Mesenchymal stem cell (in vitro differentiated cells and primary cell): ENCODE data around the gene CACUL1.
A peak's percentile ranks its signal among the peaks of the same experiment; 100 is the strongest.

Experiments used
- DNase-seq: peaks from one replicate; pipeline ENCODE4 v3.0.0-alpha.2; 2013
- H2AFZ ChIP-seq: one replicate; pipeline ENCODE4 v1.6.1; 2013; ENCODE audit warnings: low read depth, mild to moderate bottlenecking, control low read depth, inconsistent platforms, low read length, moderate library complexity
- H2AK5ac ChIP-seq: 2 replicates; pipeline ENCODE4 v1.6.1; 2013; ENCODE audit warnings: low read length, moderate library complexity, mild to moderate bottlenecking, inconsistent platforms; ENCODE audit not compliant: severe bottlenecking
- H2BK120ac ChIP-seq: one replicate; pipeline ENCODE4 v1.6.1; 2013; ENCODE audit warnings: low read depth, mild to moderate bottlenecking, inconsistent platforms, low read length, moderate library complexity
- H2BK12ac ChIP-seq, 2 experiments: one replicate each; pipeline ENCODE4 v1.6.1; 2013; ENCODE audit warnings: inconsistent platforms in 2 of 2, low read length in 2 of 2, mild to moderate bottlenecking in 2 of 2, moderate library complexity in 2 of 2, control low read depth in 1 of 2
- H2BK15ac ChIP-seq: one replicate; pipeline ENCODE4 v1.6.1; 2013; ENCODE audit warnings: mild to moderate bottlenecking, low read depth, inconsistent platforms; ENCODE audit not compliant: poor library complexity, severe bottlenecking
- H2BK5ac ChIP-seq: 2 replicates; pipeline ENCODE4 v1.6.1; 2013; ENCODE audit warnings: low read depth, mild to moderate bottlenecking, low read length, control low read depth, inconsistent platforms; ENCODE audit not compliant: poor library complexity, severe bottlenecking
- H3K14ac ChIP-seq, 2 experiments: one replicate each; pipeline ENCODE4 v1.6.1; 2013; ENCODE audit warnings: inconsistent platforms in 2 of 2, low read length in 2 of 2, control low read depth in 1 of 2, mild to moderate bottlenecking in 1 of 2, moderate library complexity in 1 of 2
- H3K18ac ChIP-seq, 2 experiments: one replicate each; pipeline ENCODE4 v1.6.1; 2013; ENCODE audit warnings: inconsistent platforms in 2 of 2, low read length in 2 of 2, control low read depth in 1 of 2, low read depth in 1 of 2, mild to moderate bottlenecking in 1 of 2
- H3K23ac ChIP-seq, 2 experiments: one replicate each; pipeline ENCODE4 v1.6.1; 2013; ENCODE audit warnings: inconsistent platforms in 2 of 2, low read length in 2 of 2, mild to moderate bottlenecking in 2 of 2, moderate library complexity in 2 of 2, control low read depth in 1 of 2
- H3K27ac ChIP-seq: 2 replicates; pipeline ENCODE4 v1.5.1; 2013; ENCODE audit warnings: mild to moderate bottlenecking, moderate library complexity, low read length, control low read depth, inconsistent platforms; ENCODE audit not compliant: poor library complexity, severe bottlenecking
- H3K27me3 ChIP-seq, 2 experiments: 2 replicates each; pipeline versions ENCODE4 v1.6.1 to v1.7.0; 2013; ENCODE audit warnings: low read length in 2 of 2, mild to moderate bottlenecking in 2 of 2, moderate library complexity in 2 of 2, control low read depth in 1 of 2, inconsistent platforms in 1 of 2; ENCODE audit not compliant: control insufficient read depth in 1 of 2, insufficient read depth in 1 of 2
- H3K36me3 ChIP-seq, 2 experiments: 2 replicates each; pipeline versions ENCODE4 v1.6.1 to v1.7.0; 2013; ENCODE audit warnings: low read length in 2 of 2, control low read depth in 1 of 2, inconsistent platforms in 1 of 2, low read depth in 1 of 2, mild to moderate bottlenecking in 1 of 2; ENCODE audit not compliant: insufficient read depth in 2 of 2, control insufficient read depth in 1 of 2
- H3K4ac ChIP-seq, 2 experiments: one replicate each; pipeline ENCODE4 v1.6.1; 2013; ENCODE audit warnings: inconsistent platforms in 2 of 2, low read length in 2 of 2, mild to moderate bottlenecking in 2 of 2, moderate library complexity in 2 of 2, control low read depth in 1 of 2, low read depth in 1 of 2
- H3K4me1 ChIP-seq: 2 replicates; pipeline ENCODE4 v1.6.1; 2013; ENCODE audit warnings: low read depth, low read length, control low read depth; ENCODE audit not compliant: control insufficient read depth, insufficient read depth
- H3K4me2 ChIP-seq: 2 replicates; pipeline ENCODE4 v1.6.1; 2013; ENCODE audit warnings: low read length, mild to moderate bottlenecking, inconsistent platforms; ENCODE audit not compliant: poor library complexity, severe bottlenecking
- H3K4me3 ChIP-seq, 2 experiments: 2 replicates each; pipeline versions ENCODE4 v1.5.1 to v1.7.0; 2013; ENCODE audit warnings: low read length in 2 of 2, mild to moderate bottlenecking in 2 of 2, control low read depth in 1 of 2, low read depth in 1 of 2; ENCODE audit not compliant: insufficient read depth in 1 of 2
- H3K79me1 ChIP-seq: replicated peaks from 2 replicates; pipeline ENCODE4 v1.6.1; 2013; ENCODE audit warnings: mild to moderate bottlenecking, control low read depth, low read length, inconsistent platforms; ENCODE audit not compliant: poor library complexity, severe bottlenecking
- H3K9ac ChIP-seq: 2 replicates; pipeline ENCODE4 v1.7.0; 2013; ENCODE audit warnings: mild to moderate bottlenecking, low read length, moderate library complexity
- H3K9me3 ChIP-seq: 2 replicates; pipeline ENCODE4 v1.7.0; 2013; ENCODE audit warnings: mild to moderate bottlenecking, low read length; ENCODE audit not compliant: control insufficient read depth
- H4K8ac ChIP-seq: one replicate; pipeline ENCODE4 v1.6.1; 2013; ENCODE audit warnings: inconsistent platforms, mild to moderate bottlenecking, low read length, moderate library complexity
- H4K91ac ChIP-seq: one replicate; pipeline ENCODE4 v1.6.1; 2013; ENCODE audit warnings: mild to moderate bottlenecking, low read length, inconsistent platforms
- WGBS: methylation state at CpG from one replicate; pipeline ENCODE4 v1.1.7; 2013; ENCODE audit warnings: mixed read lengths; 5-methylcytosine and 5-hydroxymethylcytosine counted together

The CACUL1 gene

GRCh38 chr10:118792526-118792925 lies 37.8 kb upstream of the CACUL1 start:
- no peaks in the 10 kb centered on the region for H3K4me1 ChIP-seq
- no peak overlapping the region for H3K4ac ChIP-seq
- peak overlapping the region; percentile 48 for H3K9ac ChIP-seq
- no peak overlapping the region for H3K23ac ChIP-seq
- H3K4me3 ChIP-seq = peak overlapping the region in 1 of 2 experiments; percentile 0
- H2BK120ac ChIP-seq = no peak overlapping the region
- H3K36me3 ChIP-seq = no peaks in the 10 kb centered on the region
- H3K18ac ChIP-seq = no peak overlapping the region
- H3K14ac ChIP-seq = no peak overlapping the region
- no peak overlapping the region for H3K4me2 ChIP-seq
- 100% methylated on average over 1 of the region's 1 CpG for WGBS
- no peak overlapping the region for H2AK5ac ChIP-seq
- H2BK12ac ChIP-seq = no peak overlapping the region
- no peaks in the 10 kb centered on the region for H3K9me3 ChIP-seq
- no peak overlapping the region for H4K91ac ChIP-seq
- no peak for DNase-seq
- H3K79me1 ChIP-seq = no peaks in the 10 kb centered on the region
- H2AFZ ChIP-seq = no peak overlapping the region
- no peak overlapping the region for H3K27ac ChIP-seq
- H4K8ac ChIP-seq = no peak overlapping the region
- no peak overlapping the region for H2BK5ac ChIP-seq
- H2BK15ac ChIP-seq = no peak overlapping the region
- H3K27me3 ChIP-seq = peaks cover 0 to 10% of the 10 kb centered on the region in 2 experiments

GRCh38 chr10:118790058-118790457 lies 35.3 kb upstream of the CACUL1 start:
- H2AK5ac ChIP-seq = no peak overlapping the region
- H4K8ac ChIP-seq = no peak overlapping the region
- no peak overlapping the region for H3K23ac ChIP-seq
- H2BK5ac ChIP-seq = no peak overlapping the region
- no peak overlapping the region for H2BK12ac ChIP-seq
- H3K27ac ChIP-seq = no peak overlapping the region
- no peak overlapping the region for H3K14ac ChIP-seq
- H3K4me1 ChIP-seq = no peaks in the 10 kb centered on the region
- H3K36me3 ChIP-seq = no peaks in the 10 kb centered on the region
- no peak overlapping the region for H3K9ac ChIP-seq
- no peak overlapping the region for H3K4ac ChIP-seq
- no peak overlapping the region for H3K4me2 ChIP-seq
- peaks cover 5 to 25% of the 10 kb centered on the region in 2 experiments for H3K27me3 ChIP-seq
- no peak for DNase-seq
- no peak overlapping the region for H3K4me3 ChIP-seq
- H2AFZ ChIP-seq = no peak overlapping the region
- 86% methylated on average over 5 of the region's 7 CpGs for WGBS
- H3K18ac ChIP-seq = no peak overlapping the region
- no peak overlapping the region for H2BK120ac ChIP-seq
- H3K9me3 ChIP-seq = no peaks in the 10 kb centered on the region
- H2BK15ac ChIP-seq = no peak overlapping the region
- no peaks in the 10 kb centered on the region for H3K79me1 ChIP-seq
- no peak overlapping the region for H4K91ac ChIP-seq

GRCh38 chr10:118785551-118785950 lies 30.8 kb upstream of the CACUL1 start:
- WGBS = 89% methylated on average over 3 of the region's 5 CpGs
- Histone ChIP-seq H3K79me1 (no peaks in the 10 kb centered on the region), H2BK12ac (no peak overlapping the region)

GRCh38 chr10:118783776-118784545 lies 29.2 kb upstream of the CACUL1 start:
- Histone ChIP-seq H2BK12ac (no peak overlapping the region), H3K18ac (no peak overlapping the region), H4K91ac (no peak overlapping the region), H3K4me3 (no peak overlapping the region), H2AK5ac (no peak overlapping the region), H3K27me3 (peaks cover 6 to 32% of the 10 kb centered on the region in 2 experiments), H3K23ac (no peak overlapping the region), H3K36me3 (no peaks in the 10 kb centered on the region), H3K9ac (no peak overlapping the region), H3K27ac (no peak overlapping the region), H3K14ac (no peak overlapping the region), H2AFZ (no peak overlapping the region), H3K9me3 (no peaks in the 10 kb centered on the region), H2BK5ac (no peak overlapping the region), H2BK120ac (no peak overlapping the region), H4K8ac (no peak overlapping the region), H3K4ac (no peak overlapping the region), H3K79me1 (no peaks in the 10 kb centered on the region), H3K4me2 (no peak overlapping the region), H2BK15ac (no peak overlapping the region), H3K4me1 (no peaks in the 10 kb centered on the region)
- 89% methylated on average over 24 of the region's 24 CpGs for WGBS
- DNase-seq = no peak

More at GRCh38 chr10:118785551-118785950, 30.8 kb upstream of the CACUL1 start:
- Histone ChIP-seq H3K23ac (no peak overlapping the region), H3K36me3 (no peaks in the 10 kb centered on the region), H4K91ac (no peak overlapping the region), H2BK5ac (no peak overlapping the region), H3K27ac (no peak overlapping the region), H3K14ac (no peak overlapping the region), H2AFZ (no peak overlapping the region), H3K4me3 (no peak overlapping the region), H4K8ac (no peak overlapping the region), H3K4me1 (no peaks in the 10 kb centered on the region), H3K18ac (no peak overlapping the region), H2BK120ac (no peak overlapping the region), H3K4ac (no peak overlapping the region), H3K27me3 (peaks cover 5 to 33% of the 10 kb centered on the region in 2 experiments), H2BK15ac (no peak overlapping the region), H2AK5ac (no peak overlapping the region), H3K9me3 (no peaks in the 10 kb centered on the region), H3K9ac (no peak overlapping the region), H3K4me2 (no peak overlapping the region)
- DNase-seq = no peak
